Activated T-helper 2 cell treated with anti-CD3 and anti-CD28 coated beads, Interferon-gamma antibody, Interleukin-2, Interleukin-4, amounts not matched to agents 10 μg/mL and 5 μg/mL and 100 μg/mL, durations not matched to agents 14 hours and 24 hours and 36 hours (primary cell): ENCODE data around the gene ZNF423. TPM values are rescaled to one million over a fixed set of nuclear protein-coding genes. Genes with fewer than 3 reads are reported as not detected.

Experiments used
- DNase-seq: peaks from one replicate; pipeline ENCODE4 v3.0.0; 2021; ENCODE audit warnings: low spot score
- H3K27ac Mint-ChIP-seq: one replicate; pipeline ENCODE4 v1.8.0; 2021; ENCODE audit warnings: mixed read lengths
- H3K27me3 Mint-ChIP-seq: one replicate; pipeline ENCODE4 v1.8.0; 2021; ENCODE audit warnings: low read depth, mixed read lengths
- H3K36me3 Mint-ChIP-seq: one replicate; pipeline ENCODE4 v1.8.0; 2021; ENCODE audit warnings: low read depth, mixed read lengths
- H3K4me1 Mint-ChIP-seq: one replicate; pipeline ENCODE4 v1.8.0; 2021; ENCODE audit warnings: low read depth, mixed read lengths
- H3K4me3 Mint-ChIP-seq: one replicate; pipeline ENCODE4 v1.8.0; 2021; ENCODE audit warnings: low read depth, mild to moderate bottlenecking, moderate library complexity, mixed read lengths
- H3K9me3 Mint-ChIP-seq: one replicate; pipeline ENCODE4 v1.8.0; 2021; ENCODE audit warnings: mixed read lengths
- intact Hi-C: fragments of 100-400 bp; cut with micrococcal nuclease; formaldehyde crosslinking; loops from one replicate; pipeline ENCODE4 v1.15.1; 2023
- total RNA-seq: library from RNA; stranded (reverse); gene quantifications from 2 replicates; pipeline ENCODE4 v1.2.3, GENCODE V29; 2022

The ZNF423 gene
- total RNA-seq, 1 donor from 2014 or later, result not detected

DNA sequence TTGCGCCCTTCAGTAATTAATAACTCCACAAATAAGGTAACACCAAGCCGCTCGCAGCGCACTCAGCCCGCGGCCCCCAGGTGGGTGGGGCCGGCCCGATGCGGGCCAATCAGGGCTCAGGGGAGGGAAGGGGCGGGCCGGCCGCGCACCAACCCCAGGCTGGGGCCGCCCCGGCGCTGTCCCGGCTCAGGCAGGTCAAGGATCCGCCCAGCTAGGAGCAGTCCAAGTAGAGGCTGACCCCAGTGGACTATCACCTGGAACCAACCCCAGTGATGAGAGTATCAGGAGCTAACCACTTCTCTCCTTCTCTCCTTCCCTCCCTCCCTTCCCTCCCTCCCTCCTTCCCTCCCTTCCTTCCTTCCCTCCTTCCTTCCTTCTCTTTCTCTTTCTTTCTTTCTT, 371.5 kb downstream of the ZNF423 start:
- intact Hi-C loops, result no loop called here
- Mint-ChIP-seq H3K27me3 (peaks cover 20% of the 10 kb centered on the region), H3K4me3 (no peak overlapping the region), H3K36me3 (no peaks in the 10 kb centered on the region), H3K27ac (no peak overlapping the region), H3K4me1 (no peaks in the 10 kb centered on the region), H3K9me3 (no peaks in the 10 kb centered on the region)
- DNase-seq, result no peak

DNA sequence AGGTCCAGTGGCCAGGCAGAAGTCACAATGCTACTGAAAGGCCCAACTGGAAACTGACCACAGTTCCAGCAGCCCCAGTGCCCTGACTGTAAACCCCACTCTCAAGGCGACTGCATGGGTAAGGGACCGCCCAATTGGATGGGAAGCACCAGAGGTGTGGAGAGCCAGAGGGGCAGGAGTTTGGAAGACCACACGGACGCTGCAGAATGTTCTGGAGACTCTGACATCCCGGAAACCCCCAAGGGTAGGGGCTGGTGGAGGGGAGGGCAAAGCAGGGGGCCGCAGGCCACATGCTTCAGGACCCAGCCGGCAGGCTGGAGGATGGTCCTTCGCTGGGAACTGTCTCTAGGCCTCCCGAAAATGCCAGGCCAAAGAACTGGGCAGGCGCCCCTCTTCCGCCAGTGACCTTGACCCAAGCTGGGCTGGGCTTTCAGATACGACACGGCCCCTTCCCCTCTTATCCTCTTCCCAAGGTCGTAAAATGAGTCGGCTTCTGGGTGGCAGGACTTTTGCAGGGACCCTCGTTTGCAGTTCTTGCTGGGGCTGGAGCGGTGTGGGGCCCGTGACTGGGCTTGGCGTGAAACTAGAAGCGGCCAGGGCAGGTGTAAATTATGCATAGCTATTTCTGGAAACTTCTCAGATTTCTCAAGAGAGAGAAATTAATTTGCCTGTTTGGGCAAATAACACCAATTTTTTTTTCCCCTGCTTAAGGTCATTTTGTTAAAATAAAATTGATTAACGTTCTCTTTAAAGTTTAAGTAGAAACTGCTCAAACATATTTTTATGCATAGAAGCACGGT, 372.1 kb downstream of the ZNF423 start:
- Mint-ChIP-seq H3K27me3 (peaks cover 20% of the 10 kb centered on the region), H3K27ac (no peak overlapping the region), H3K36me3 (no peaks in the 10 kb centered on the region), H3K4me3 (no peak overlapping the region), H3K4me1 (no peaks in the 10 kb centered on the region), H3K9me3 (no peaks in the 10 kb centered on the region)
- intact Hi-C loops, result no loop called here
- no peak for DNase-seq

DNA sequence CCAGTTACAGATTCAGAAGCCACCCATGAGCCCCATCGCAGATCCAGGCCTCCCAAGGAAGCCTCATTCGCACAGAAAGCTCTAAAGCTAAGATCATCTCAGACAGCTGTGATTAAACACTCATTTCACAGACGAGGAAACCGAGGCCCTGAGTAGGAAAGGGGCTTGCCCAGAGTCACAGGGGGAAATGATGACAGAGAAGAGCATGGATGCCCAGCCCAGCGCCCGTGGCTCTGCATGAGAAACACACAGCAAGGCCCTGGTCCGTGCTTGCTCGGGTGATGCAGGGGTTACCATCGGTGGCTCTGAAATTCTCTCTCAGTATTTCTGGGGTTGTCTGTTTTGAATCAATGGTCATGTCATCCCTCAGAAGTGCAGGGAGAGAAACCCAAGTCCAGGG, 372.7 kb downstream of the ZNF423 start:
- H3K4me1 Mint-ChIP-seq, result no peaks in the 10 kb centered on the region
- H3K27me3 Mint-ChIP-seq, result peaks cover 20% of the 10 kb centered on the region
- H3K36me3 Mint-ChIP-seq, result no peaks in the 10 kb centered on the region
- intact Hi-C loops, result no loop called here
- no peak for DNase-seq
- H3K9me3 Mint-ChIP-seq, result no peaks in the 10 kb centered on the region
- no peak overlapping the region for H3K4me3 Mint-ChIP-seq
- no peak overlapping the region for H3K27ac Mint-ChIP-seq

DNA sequence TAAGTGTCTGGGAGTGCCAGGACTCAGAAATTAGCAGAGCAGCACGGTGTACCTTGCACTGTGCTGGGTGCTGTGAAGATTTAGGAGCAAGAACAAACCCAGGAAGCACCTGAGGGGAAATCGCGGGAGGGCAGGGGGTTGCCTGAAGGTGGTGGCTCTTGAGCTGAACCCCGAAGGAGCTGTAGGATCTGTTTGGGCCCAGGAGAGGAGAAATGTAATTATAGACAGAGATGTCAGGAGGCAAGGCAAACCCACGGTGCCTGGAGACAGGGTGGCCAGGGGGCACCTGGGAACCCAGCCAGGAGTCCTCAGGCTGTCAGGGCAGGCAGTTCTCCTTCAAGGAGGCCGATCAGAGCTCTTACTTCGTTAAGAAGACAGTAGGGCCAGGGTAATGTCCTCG, 373.2 kb downstream of the ZNF423 start:
- no peaks in the 10 kb centered on the region for H3K9me3 Mint-ChIP-seq
- no peak for DNase-seq
- intact Hi-C loops, result no loop called here
- H3K4me3 Mint-ChIP-seq, result no peak overlapping the region
- H3K4me1 Mint-ChIP-seq, result no peaks in the 10 kb centered on the region
- no peak overlapping the region for H3K27ac Mint-ChIP-seq
- peaks cover 20% of the 10 kb centered on the region for H3K27me3 Mint-ChIP-seq
- no peaks in the 10 kb centered on the region for H3K36me3 Mint-ChIP-seq

DNA sequence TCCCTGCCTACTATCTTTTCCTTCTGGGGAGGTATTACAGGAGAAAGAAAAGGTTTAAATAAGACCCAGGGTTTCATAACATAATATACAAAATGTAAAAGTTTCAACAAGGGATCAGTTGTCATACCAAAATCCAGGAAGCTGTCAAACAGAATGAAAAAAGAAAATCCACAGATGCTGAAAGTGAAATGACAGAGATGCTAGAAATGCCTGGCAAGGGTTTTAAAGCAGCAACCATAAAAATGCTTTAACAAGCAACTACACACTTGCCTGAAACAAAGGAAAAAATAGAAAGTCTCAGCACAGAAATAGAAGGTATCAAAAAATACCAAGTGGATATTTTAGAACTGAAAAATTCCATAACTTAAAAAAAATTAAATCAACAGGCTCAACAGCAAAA, 377.3 kb downstream of the ZNF423 start:
- Mint-ChIP-seq H3K36me3 (no peaks in the 10 kb centered on the region), H3K4me3 (no peak overlapping the region), H3K27ac (no peak overlapping the region), H3K4me1 (no peaks in the 10 kb centered on the region), H3K9me3 (no peaks in the 10 kb centered on the region), H3K27me3 (peaks cover 18% of the 10 kb centered on the region)
- no peak for DNase-seq
- intact Hi-C loops, result no loop called here

DNA sequence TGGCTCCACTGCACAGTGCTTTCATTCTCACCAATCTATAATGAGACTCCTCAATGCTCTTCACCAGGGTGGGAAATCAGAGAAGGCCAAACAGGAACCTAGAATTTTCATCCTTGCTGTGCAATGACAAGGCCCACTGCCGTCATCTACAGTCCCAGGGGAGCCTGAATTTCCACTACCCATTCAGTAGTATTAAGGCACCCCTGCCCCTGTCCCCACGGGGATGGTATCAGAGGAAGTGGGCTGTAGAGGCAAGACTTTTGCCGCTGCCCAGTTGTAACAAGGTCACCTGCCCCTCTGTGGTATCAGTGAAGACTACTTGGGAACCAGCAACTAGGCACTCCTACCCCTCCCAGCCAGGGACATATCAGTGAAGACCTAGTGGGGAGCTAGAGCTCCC, 377.8 kb downstream of the ZNF423 start:
- DNase-seq, result no peak
- H3K4me3 Mint-ChIP-seq, result no peak overlapping the region

DNA sequence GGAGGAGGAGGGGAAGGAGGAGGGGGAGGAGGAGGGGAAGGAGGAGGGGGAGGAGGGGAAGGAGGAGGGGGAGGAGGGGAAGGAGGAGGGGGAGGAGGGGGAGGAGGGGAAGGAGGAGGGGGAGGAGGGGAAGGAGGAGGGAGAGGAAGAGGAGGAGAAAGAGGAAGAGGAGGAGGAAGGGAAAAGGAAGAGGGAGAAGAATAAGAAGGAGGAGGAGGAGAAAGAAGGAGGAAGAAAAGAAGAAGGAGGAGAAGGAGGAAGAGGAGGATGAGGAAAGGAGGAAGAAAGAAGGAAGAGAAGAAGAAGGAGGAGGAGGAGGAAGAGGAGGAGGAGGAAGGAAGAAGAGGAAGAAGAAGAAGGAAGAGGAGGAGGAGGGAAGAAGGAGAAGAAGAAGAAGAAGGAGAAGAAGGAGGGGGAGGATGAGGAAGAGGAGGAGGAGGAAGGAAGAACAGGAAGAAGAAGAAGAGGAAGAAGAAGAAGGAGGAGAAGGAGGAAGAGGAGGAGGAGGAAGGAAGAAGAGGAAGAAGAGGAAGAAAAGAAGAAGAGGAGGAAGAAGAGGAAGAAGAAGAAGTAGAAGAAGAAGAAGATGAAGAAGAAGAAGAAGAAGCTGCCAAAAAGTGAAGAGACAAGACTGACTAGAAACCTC, 378.5 kb downstream of the ZNF423 start:
- Mint-ChIP-seq H3K4me3 (no peak overlapping the region), H3K36me3 (no peaks in the 10 kb centered on the region), H3K4me1 (no peaks in the 10 kb centered on the region), H3K27ac (no peak overlapping the region), H3K27me3 (peaks cover 12% of the 10 kb centered on the region), H3K9me3 (no peaks in the 10 kb centered on the region)
- DNase-seq, result no peak
- intact Hi-C loops, result no loop called here

More for the DNA sequence above, 377.8 kb downstream of the ZNF423 start:
- intact Hi-C loops, result no loop called here
- Mint-ChIP-seq H3K27me3 (peaks cover 17% of the 10 kb centered on the region), H3K4me1 (no peaks in the 10 kb centered on the region), H3K36me3 (no peaks in the 10 kb centered on the region), H3K27ac (no peak overlapping the region), H3K9me3 (no peaks in the 10 kb centered on the region)

DNA sequence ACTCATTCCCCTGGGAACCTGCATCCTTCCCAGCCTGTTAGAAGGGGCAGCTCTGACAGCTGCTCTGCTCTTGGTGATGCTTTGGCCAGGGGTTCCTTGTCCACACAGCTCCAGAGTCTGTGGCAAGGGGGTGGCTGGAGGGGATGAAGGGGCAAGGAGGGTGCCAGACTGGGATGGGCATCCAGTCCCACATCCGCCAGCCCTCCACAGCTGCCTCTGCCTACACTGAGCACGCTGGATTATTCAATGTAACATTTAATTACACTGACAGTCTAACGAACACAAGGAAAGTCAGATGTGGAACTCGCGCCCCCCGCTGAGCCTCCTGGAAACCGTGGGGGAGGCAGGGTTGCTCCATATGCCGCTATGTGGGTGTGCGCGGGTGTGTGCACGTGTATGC, 381.2 kb downstream of the ZNF423 start:
- Mint-ChIP-seq H3K36me3 (no peaks in the 10 kb centered on the region), H3K27me3 (no peaks in the 10 kb centered on the region), H3K27ac (no peak overlapping the region), H3K4me3 (no peak overlapping the region), H3K9me3 (no peaks in the 10 kb centered on the region), H3K4me1 (no peaks in the 10 kb centered on the region)
- intact Hi-C loops, result no loop called here
- no peak for DNase-seq

DNA sequence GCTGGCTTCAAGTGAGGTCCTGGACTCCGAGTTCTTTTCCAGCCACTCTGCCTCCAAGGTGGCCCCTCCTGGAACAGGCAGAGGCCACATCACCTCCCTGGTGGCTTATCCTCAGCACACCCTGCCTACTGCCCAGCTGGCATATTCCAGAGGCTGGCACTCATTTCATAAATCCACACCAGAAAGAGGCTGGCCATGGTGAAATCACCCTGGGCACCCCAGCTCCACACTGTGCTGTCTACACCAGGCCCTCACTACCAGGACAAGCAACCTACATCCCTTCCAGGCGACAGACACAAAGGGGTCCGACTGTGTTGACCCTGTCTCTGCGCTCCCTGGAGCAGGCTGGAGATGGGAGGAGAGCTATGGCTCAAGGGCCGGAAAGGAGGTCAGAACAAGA, 382.1 kb downstream of the ZNF423 start:
- Mint-ChIP-seq H3K9me3 (no peaks in the 10 kb centered on the region), H3K36me3 (no peaks in the 10 kb centered on the region), H3K27me3 (no peaks in the 10 kb centered on the region), H3K4me1 (no peaks in the 10 kb centered on the region), H3K4me3 (no peak overlapping the region), H3K27ac (no peak overlapping the region)
- no peak for DNase-seq
- intact Hi-C loops, result no loop called here

DNA sequence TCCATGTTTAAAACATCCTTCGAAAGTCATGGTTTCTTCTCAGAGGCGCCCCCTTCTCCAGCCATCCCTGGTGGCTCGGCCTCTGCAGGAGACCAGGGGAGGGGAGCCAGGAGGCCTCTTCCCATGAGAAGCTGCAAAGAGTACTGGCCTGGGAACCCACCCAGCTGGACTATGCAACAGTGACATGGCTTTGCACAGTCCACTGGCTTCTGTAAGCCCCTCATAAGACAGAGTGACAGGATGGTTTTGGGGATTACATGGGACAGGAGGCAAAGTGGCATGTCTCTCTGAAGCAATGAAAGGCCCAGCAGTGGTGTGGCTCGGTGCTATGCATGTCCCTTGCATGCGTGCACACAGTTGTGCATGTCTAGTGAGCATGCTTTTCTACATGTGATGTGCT, 382.8 kb downstream of the ZNF423 start:
- H3K4me3 Mint-ChIP-seq, result no peak overlapping the region
- DNase-seq, result no peak
- H3K9me3 Mint-ChIP-seq, result no peaks in the 10 kb centered on the region

DNA sequence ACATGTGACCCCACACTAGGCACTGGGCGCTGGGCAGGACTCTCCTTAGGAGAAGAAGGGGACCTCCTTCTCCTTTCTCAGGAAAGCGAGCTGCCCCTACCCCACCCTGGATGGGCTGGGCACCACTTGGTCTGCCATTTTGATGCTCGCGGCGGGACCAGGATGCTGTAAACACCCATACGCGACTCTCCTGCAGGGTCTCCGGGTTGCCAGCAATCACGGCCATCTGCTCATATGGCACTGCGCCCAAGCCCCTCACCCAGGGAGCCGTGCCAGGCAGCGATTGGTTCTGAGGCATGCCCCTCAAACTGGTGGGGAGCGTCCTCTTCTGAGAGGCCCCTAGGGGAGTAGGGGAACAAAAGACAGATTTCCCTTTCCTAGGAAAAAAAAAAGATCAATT, 383.3 kb downstream of the ZNF423 start:
- no peaks in the 10 kb centered on the region for H3K9me3 Mint-ChIP-seq
- H3K27me3 Mint-ChIP-seq, result no peaks in the 10 kb centered on the region
- DNase-seq, result no peak
- H3K4me1 Mint-ChIP-seq, result no peaks in the 10 kb centered on the region
- intact Hi-C loops, result no loop called here
- H3K36me3 Mint-ChIP-seq, result no peaks in the 10 kb centered on the region
- no peak overlapping the region for H3K27ac Mint-ChIP-seq
- no peak overlapping the region for H3K4me3 Mint-ChIP-seq

More for the DNA sequence above, 382.8 kb downstream of the ZNF423 start:
- Mint-ChIP-seq H3K36me3 (no peaks in the 10 kb centered on the region), H3K27me3 (no peaks in the 10 kb centered on the region), H3K4me1 (no peaks in the 10 kb centered on the region), H3K27ac (no peak overlapping the region)
- intact Hi-C loops, result no loop called here

DNA sequence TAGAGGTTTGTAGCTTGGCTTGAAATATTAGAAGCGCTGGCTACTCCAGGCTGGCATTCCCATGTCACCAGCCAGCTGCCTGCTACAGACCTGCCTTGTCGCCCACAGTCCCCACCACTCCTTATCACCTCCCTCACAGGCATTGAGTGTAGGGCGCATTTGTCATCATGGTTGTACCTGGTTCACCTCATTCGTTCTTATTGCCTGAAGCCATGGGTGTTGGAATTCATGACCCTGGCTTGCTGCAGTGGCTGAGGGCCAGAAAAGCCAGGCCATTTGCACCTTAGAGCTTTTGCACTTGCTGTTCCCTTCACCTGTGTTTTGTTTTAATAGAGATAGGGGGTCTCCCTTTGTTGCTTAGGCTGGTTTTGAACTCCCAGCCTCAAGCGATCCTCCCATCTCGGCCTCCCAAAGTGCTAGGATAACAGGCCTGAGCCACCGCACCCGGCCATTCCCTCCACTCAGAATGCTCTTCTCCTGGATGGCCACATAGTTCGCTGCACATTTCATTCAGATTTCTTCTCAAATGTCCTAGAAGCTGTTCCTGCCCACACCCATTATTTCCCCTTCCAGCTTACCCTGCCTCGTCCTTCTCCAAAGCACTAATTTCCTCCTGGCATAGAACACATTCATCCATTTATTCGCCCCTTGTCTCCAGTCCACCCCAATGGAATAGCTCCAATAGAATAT, 384.7 kb downstream of the ZNF423 start:
- H3K9me3 Mint-ChIP-seq, result no peaks in the 10 kb centered on the region
- H3K36me3 Mint-ChIP-seq, result no peaks in the 10 kb centered on the region
- DNase-seq, result peak; percentile 6
- no peaks in the 10 kb centered on the region for H3K4me1 Mint-ChIP-seq
- intact Hi-C loops, result no loop called here
- H3K27me3 Mint-ChIP-seq, result peaks cover under 1% of the 10 kb centered on the region
- no peak overlapping the region for H3K4me3 Mint-ChIP-seq
- H3K27ac Mint-ChIP-seq, result no peak overlapping the region

DNA sequence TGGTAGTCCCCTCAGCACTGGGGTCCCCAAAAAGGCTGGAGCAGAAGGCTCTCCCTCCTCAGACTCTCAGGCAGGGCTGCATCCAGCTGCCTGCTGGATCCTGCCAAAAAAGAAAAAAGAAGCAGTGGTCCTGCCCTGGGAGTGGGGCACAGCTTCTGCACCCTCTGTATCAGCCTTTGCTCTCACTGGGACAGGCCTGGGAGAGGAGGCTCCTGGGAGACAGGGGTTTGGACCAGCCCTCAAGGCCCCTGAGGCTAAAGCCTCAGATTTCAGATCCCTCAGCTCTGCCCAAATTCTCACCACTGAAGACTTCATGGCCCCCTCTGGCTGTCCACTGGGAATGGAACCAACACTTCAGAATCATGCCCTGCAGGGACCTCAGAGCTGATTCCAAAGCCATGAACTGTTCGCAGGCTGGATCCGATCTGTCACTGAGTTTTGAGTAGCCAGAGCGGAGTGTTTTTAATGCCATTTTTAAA, 385.4 kb downstream of the ZNF423 start:
- peak; percentile 4 for DNase-seq
- Mint-ChIP-seq H3K4me1 (no peaks in the 10 kb centered on the region), H3K36me3 (no peaks in the 10 kb centered on the region), H3K4me3 (no peak overlapping the region), H3K27ac (no peak overlapping the region), H3K27me3 (peaks cover 2% of the 10 kb centered on the region), H3K9me3 (no peaks in the 10 kb centered on the region)
- intact Hi-C loops, result no loop called here
